IMR-90 (cell line): ENCODE data around the gene ADRA2B. TPM values are rescaled to one million over a fixed set of nuclear protein-coding genes. Genes with fewer than 3 reads are reported as not detected.

Experiments used
- ATAC-seq: fragments of 200-7000 bp; cut with Tn5 transposase; 2 replicates; pipeline ENCODE4 v1.9.1; 2020; ENCODE audit warnings: low read depth, mild to moderate bottlenecking, moderate library complexity
- BruUV-seq: library from RNA; stranded (reverse); fragments of 400-500 nt; replicated peaks from 2 replicates; lab custom pipeline; 2021; lab: Mats Ljungman, UMichigan
- CTCF ChIA-PET: fragments of 300-600 bp; formaldehyde crosslinking; extraction: SDS; loops from one replicate; lab custom pipeline; 2021; ENCODE audit warnings: antibody characterized with exemption; lab: Yijun Ruan, JAX
- POLR2A ChIA-PET: fragments of 300-600 bp; sonication (Branson Sonifier 250); formaldehyde crosslinking; loops from one replicate; lab custom pipeline; 2022; ENCODE audit warnings: antibody characterized with exemption; ENCODE audit not compliant: unreplicated experiment; lab: Charles Lee
- DNase-seq: peaks from one replicate; pipeline ENCODE4 v3.0.0; 2013
- H2AFZ ChIP-seq: replicated peaks from 2 replicates; pipeline ENCODE3; 2013; ENCODE audit warnings: low read length, mild to moderate bottlenecking; ENCODE audit not compliant: poor library complexity
- H2AK5ac ChIP-seq: 2 replicates; pipeline ENCODE4 v1.6.1; 2013; ENCODE audit warnings: low read depth, low read length, inconsistent platforms
- H2AK9ac ChIP-seq: replicated peaks from 2 replicates; pipeline ENCODE3; 2013; ENCODE audit warnings: mild to moderate bottlenecking, low read depth, low read length, moderate library complexity; ENCODE audit not compliant: poor library complexity
- H2BK120ac ChIP-seq: 2 replicates; pipeline ENCODE4 v1.6.1; 2013; ENCODE audit warnings: low read depth, low read length, inconsistent platforms
- H2BK15ac ChIP-seq: 3 replicates; pipeline ENCODE4 v1.6.1; 2013; ENCODE audit warnings: low read depth, low read length, inconsistent platforms
- H2BK20ac ChIP-seq: 2 replicates; pipeline ENCODE4 v1.6.1; 2013; ENCODE audit warnings: low read depth, mild to moderate bottlenecking, inconsistent platforms, low read length, moderate library complexity
- H2BK5ac ChIP-seq: 2 replicates; pipeline ENCODE4 v1.6.1; 2013; ENCODE audit warnings: mild to moderate bottlenecking, low read depth, low read length, inconsistent platforms; ENCODE audit not compliant: poor library complexity, severe bottlenecking
- H3K14ac ChIP-seq: replicated peaks from 2 replicates; pipeline ENCODE4 v1.6.1; 2013; ENCODE audit warnings: low read depth, low read length, inconsistent platforms
- H3K18ac ChIP-seq: 2 replicates; pipeline ENCODE4 v1.6.1; 2013; ENCODE audit warnings: low read depth, low read length, control low read depth
- H3K23ac ChIP-seq: 2 replicates; pipeline ENCODE4 v1.6.1; 2013; ENCODE audit warnings: low read depth, low read length, inconsistent platforms
- H3K27ac ChIP-seq: 2 replicates; pipeline ENCODE4 v1.5.1; 2013; ENCODE audit warnings: mild to moderate bottlenecking, control low read depth, low read length; ENCODE audit not compliant: insufficient read depth
- H3K27me3 ChIP-seq: 2 replicates; pipeline ENCODE4 v1.6.1; 2013; ENCODE audit warnings: low read length; ENCODE audit not compliant: control insufficient read depth, insufficient read depth
- H3K36me3 ChIP-seq: 2 replicates; pipeline ENCODE4 v1.6.1; 2013; ENCODE audit warnings: low read length, mixed read lengths; ENCODE audit not compliant: control insufficient read depth, insufficient read depth
- H3K4ac ChIP-seq: 2 replicates; pipeline ENCODE4 v1.6.1; 2013; ENCODE audit warnings: low read depth, low read length, inconsistent platforms
- H3K4me1 ChIP-seq: 2 replicates; pipeline ENCODE4 v1.6.1; 2013; ENCODE audit warnings: low read length, mixed read lengths; ENCODE audit not compliant: control insufficient read depth, insufficient read depth
- H3K4me2 ChIP-seq: 2 replicates; pipeline ENCODE4 v1.6.1; 2013; ENCODE audit warnings: low read depth, mild to moderate bottlenecking, control low read depth, low read length, moderate library complexity
- H3K4me3 ChIP-seq: 2 replicates; pipeline ENCODE4 v1.5.1; 2013; ENCODE audit warnings: low read depth, mild to moderate bottlenecking, control low read depth, low read length, moderate library complexity; ENCODE audit not compliant: insufficient read depth
- H3K56ac ChIP-seq: 2 replicates; pipeline ENCODE4 v1.6.1; 2013; ENCODE audit warnings: low read length, inconsistent platforms; ENCODE audit not compliant: insufficient read depth; ENCODE audit errors: extremely low read depth
- H3K79me1 ChIP-seq, 2 experiments: 2 replicates each; pipeline ENCODE4 v1.6.1; 2013; ENCODE audit warnings: low read length in 2 of 2, inconsistent platforms in 1 of 2, low read depth in 1 of 2
- H3K9ac ChIP-seq: 2 replicates; pipeline ENCODE4 v1.6.1; 2013; ENCODE audit warnings: low read depth, low read length, control low read depth
- H3K9me1 ChIP-seq: 2 replicates; pipeline ENCODE4 v1.6.1; 2013; ENCODE audit warnings: low read length, inconsistent platforms; ENCODE audit not compliant: insufficient read depth
- H3K9me3 ChIP-seq: 2 replicates; pipeline ENCODE4 v1.6.1; 2013; ENCODE audit warnings: low read length; ENCODE audit not compliant: control insufficient read depth, insufficient read depth
- H4K20me1 ChIP-seq: 2 replicates; pipeline ENCODE4 v1.6.1; 2013; ENCODE audit warnings: low read length, inconsistent platforms; ENCODE audit not compliant: insufficient read depth
- H4K5ac ChIP-seq: 2 replicates; pipeline ENCODE4 v1.6.1; 2013; ENCODE audit warnings: mild to moderate bottlenecking, low read depth, low read length, control low read depth
- H4K8ac ChIP-seq, 2 experiments: 2 replicates each; pipeline ENCODE4 v1.6.1; 2013; ENCODE audit warnings: low read depth in 2 of 2, low read length in 2 of 2, control low read depth in 1 of 2, inconsistent platforms in 1 of 2
- H4K91ac ChIP-seq: 2 replicates; pipeline ENCODE4 v1.6.1; 2013; ENCODE audit warnings: low read depth, low read length, inconsistent platforms; ENCODE audit not compliant: insufficient read depth
- BHLHE40 ChIP-seq: fragments of 150-350 bp; IDR thresholded peaks from 2 replicates; pipeline ENCODE4 v1.6.1; 2016; ENCODE audit warnings: mild to moderate bottlenecking, low read depth, low read length
- CEBPB ChIP-seq: IDR thresholded peaks from 2 replicates; pipeline ENCODE4 v1.6.1; 2012; ENCODE audit warnings: low read depth, low read length, improper control_type of control experiment
- CHD1 ChIP-seq: IDR thresholded peaks from 2 replicates; pipeline ENCODE4 v1.6.1; 2012; ENCODE audit warnings: low read depth, low read length, improper control_type of control experiment
- CTCF ChIP-seq: conservative IDR thresholded peaks from 2 replicates; pipeline ENCODE4 v1.5.1; 2012; ENCODE audit warnings: mild to moderate bottlenecking, low read depth, low read length, improper control_type of control experiment
- ELK1 ChIP-seq: fragments of 150-350 bp; IDR thresholded peaks from 2 replicates; pipeline ENCODE4 v1.6.1; 2016; ENCODE audit warnings: low read depth, mild to moderate bottlenecking, low read length, moderate library complexity, borderline replicate concordance
- MAFK ChIP-seq: IDR thresholded peaks from 2 replicates; pipeline ENCODE4 v1.6.1; 2012; ENCODE audit warnings: low read depth, low read length, improper control_type of control experiment
- MXI1 ChIP-seq: IDR thresholded peaks from 2 replicates; pipeline ENCODE4 v1.6.1; 2012; ENCODE audit warnings: low read depth, mild to moderate bottlenecking, low read length, moderate library complexity, borderline replicate concordance
- NFE2L2 ChIP-seq: fragments of 150-350 bp; IDR thresholded peaks from 2 replicates; pipeline ENCODE4 v1.6.1; 2016; ENCODE audit warnings: low read depth, mild to moderate bottlenecking, low read length
- POLR2A ChIP-seq: IDR thresholded peaks from 2 replicates; pipeline ENCODE4 v1.6.1; 2012; ENCODE audit warnings: mild to moderate bottlenecking, low read depth, low read length
- RAD21 ChIP-seq: IDR thresholded peaks from 2 replicates; pipeline ENCODE4 v1.6.1; 2012; ENCODE audit warnings: low read length, improper control_type of control experiment
- RCOR1 ChIP-seq: IDR thresholded peaks from 2 replicates; pipeline ENCODE4 v1.6.1; 2012; ENCODE audit warnings: mild to moderate bottlenecking, low read length, improper control_type of control experiment; ENCODE audit not compliant: insufficient replicate concordance
- RFX5 ChIP-seq: IDR thresholded peaks from 2 replicates; pipeline ENCODE4 v1.8.0; 2012; ENCODE audit warnings: low read depth, mild to moderate bottlenecking, low read length, moderate library complexity
- SMC3 ChIP-seq: fragments of 150-350 bp; IDR thresholded peaks from 2 replicates; pipeline ENCODE4 v1.6.1; 2016; ENCODE audit warnings: low read depth, mild to moderate bottlenecking, antibody characterized with exemption, low read length, moderate library complexity
- WGBS, 2 experiments: methylation state at CpG; one replicate each; pipeline versions ENCODE4 v1.1.5 to v1.1.7; 2013; ENCODE audit warnings: missing lambda C conversion rate in 2 of 2; ENCODE audit not compliant: insufficient read length in 1 of 2; ENCODE audit errors: extremely low coverage in 2 of 2; 5-methylcytosine and 5-hydroxymethylcytosine counted together
- dilution Hi-C: fragments of 300-500 bp; cut with HindIII; formaldehyde crosslinking; loops from one replicate; pipeline ENCODE4 v1.14.3; 2018; ENCODE audit warnings: low sequenced_read_pairs; ENCODE audit not compliant: unreplicated experiment
- in situ Hi-C: fragments of 300-500 bp; cut with MboI; formaldehyde crosslinking; loops from 3 replicates; pipeline ENCODE4 v1.14.3; 2019; ENCODE audit warnings: low sequenced_read_pairs, inconsistent platforms, mixed read lengths
- intact Hi-C: fragments of 100-400 bp; cut with micrococcal nuclease; formaldehyde crosslinking; loops from 2 replicates; pipeline ENCODE4 v1.10.0; 2022
- polyA plus RNA-seq, 3 experiments: library from polyadenylated mRNA; depleted of rRNA; stranded (reverse); fragments of >200 nt; gene quantifications; 2 replicates each; pipeline ENCODE4 v1.2.3, GENCODE V29; 2012; ENCODE audit warnings: low replicate concordance in 1 of 3
- total RNA-seq: library from RNA; depleted of rRNA; stranded (reverse); fragments of >200 nt; gene quantifications from 2 replicates; pipeline ENCODE4 v1.2.3, GENCODE V29; 2012
- TF ChIP-seq, protein P1 (sequence below): fragments of 150-350 bp; IDR thresholded peaks from 2 replicates; pipeline ENCODE4 v1.6.1; 2017; ENCODE audit warnings: mild to moderate bottlenecking, antibody characterized with exemption, low read length, low read depth

The ADRA2B gene
- total and polyA plus RNA-seq, 2 of the 4 experiments (the other 2 are of a cell fraction): not detected

DNA sequence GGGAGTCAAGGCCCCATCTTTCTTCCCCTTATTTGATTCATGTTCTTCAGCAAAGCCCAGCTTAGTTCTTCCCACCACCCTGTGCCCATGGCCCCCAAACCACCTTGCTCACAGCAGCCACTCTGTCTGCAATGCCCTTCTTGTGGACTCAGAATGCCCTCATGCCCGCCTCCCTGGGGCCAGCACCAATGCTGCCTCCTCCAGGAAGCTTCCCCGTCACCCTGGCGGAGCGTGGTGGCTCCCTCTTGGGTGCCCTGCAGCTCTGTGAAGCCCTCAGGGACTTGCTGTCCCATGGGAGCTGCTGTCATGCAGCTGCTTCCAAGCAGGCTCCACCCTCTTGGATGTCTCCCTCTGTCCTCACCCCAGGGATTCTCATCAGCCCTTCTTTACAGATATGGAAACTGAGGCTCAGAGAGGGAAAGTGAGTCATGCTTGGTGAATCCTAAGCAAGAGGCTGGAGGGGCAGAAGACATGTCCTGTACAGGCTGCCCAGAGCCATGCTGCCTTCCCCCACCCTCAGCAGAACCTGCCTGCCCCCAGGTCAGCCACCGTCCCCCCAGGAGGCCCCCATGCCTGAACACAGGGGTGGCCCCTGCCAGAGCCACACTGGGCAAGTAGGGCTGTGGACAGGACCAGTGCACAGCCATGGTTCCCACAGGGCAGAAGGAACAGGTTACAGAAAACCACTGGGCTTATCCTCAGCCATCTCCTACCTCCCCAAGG lies 40.7 kb upstream of the ADRA2B start:
- H4K8ac ChIP-seq: no peak overlapping the region
- no peak overlapping the region for H3K14ac ChIP-seq
- H3K9me1 ChIP-seq: no peaks in the 10 kb centered on the region
- no peak overlapping the region for H2BK5ac ChIP-seq
- no peak overlapping the region for H3K4me2 ChIP-seq
- H3K9me3 ChIP-seq: no peaks in the 10 kb centered on the region
- dilution Hi-C loops (no loop called here), intact Hi-C loops (no loop called here), in situ Hi-C loops (no loop called here)
- no peak overlapping the region for H3K27ac ChIP-seq
- H3K4me1 ChIP-seq: no peaks in the 10 kb centered on the region
- no peaks in the 10 kb centered on the region for H4K20me1 ChIP-seq
- peak overlapping the region; percentile 42 for H2AK9ac ChIP-seq
- no peak overlapping the region for H3K56ac ChIP-seq
- H3K18ac ChIP-seq: no peak overlapping the region
- peaks cover 12% of the 10 kb centered on the region; the same call in 1 of the 2 replicates for H3K27me3 ChIP-seq
- no peak overlapping the region for H4K5ac ChIP-seq
- no peaks in the 10 kb centered on the region for H3K79me1 ChIP-seq
- ATAC-seq: no peak
- H2BK20ac ChIP-seq: no peak overlapping the region
- H2AFZ ChIP-seq: no peak overlapping the region
- TF ChIP-seq RAD21: no peak
- TF ChIP-seq CHD1: no peak
- no peak for TF ChIP-seq MXI1
- TF ChIP-seq, protein P1, sequence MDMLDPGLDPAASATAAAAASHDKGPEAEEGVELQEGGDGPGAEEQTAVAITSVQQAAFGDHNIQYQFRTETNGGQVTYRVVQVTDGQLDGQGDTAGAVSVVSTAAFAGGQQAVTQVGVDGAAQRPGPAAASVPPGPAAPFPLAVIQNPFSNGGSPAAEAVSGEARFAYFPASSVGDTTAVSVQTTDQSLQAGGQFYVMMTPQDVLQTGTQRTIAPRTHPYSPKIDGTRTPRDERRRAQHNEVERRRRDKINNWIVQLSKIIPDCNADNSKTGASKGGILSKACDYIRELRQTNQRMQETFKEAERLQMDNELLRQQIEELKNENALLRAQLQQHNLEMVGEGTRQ: no peak
- no peak for TF ChIP-seq SMC3
- TF ChIP-seq CTCF: no peak
- no peak for TF ChIP-seq ELK1
- TF ChIP-seq BHLHE40: no peak
- TF ChIP-seq RFX5: no peak
- no peak for TF ChIP-seq NFE2L2
- TF ChIP-seq MAFK: no peak
- no peak for TF ChIP-seq POLR2A
- TF ChIP-seq RCOR1: no peak
- no peak for TF ChIP-seq CEBPB
- no peaks in the 10 kb centered on the region for H3K36me3 ChIP-seq
- H2BK15ac ChIP-seq: no peak overlapping the region
- no peak overlapping the region for H2AK5ac ChIP-seq
- H3K4me3 ChIP-seq: no peak overlapping the region
- DNase-seq: no peak
- H4K91ac ChIP-seq: no peak overlapping the region
- no peak overlapping the region for H2BK120ac ChIP-seq
- no peak overlapping the region for H3K4ac ChIP-seq
- ChIA-PET CTCF (no interaction called here), POLR2A (no interaction called here)
- WGBS, 2 experiments: 95% methylated on average over 4 of the region's 5 CpGs; no CpG with 5 or more reads in 1 of the 2 experiments
- no TSS peak for BruUV-seq
- H3K9ac ChIP-seq: no peak overlapping the region
- H3K23ac ChIP-seq: no peak overlapping the region
